NB4 (cell line): Measurements from ENCODE around the gene SIK2.

Experiments
- DNase-seq: peaks from one replicate; pipeline ENCODE4 v3.0.0; 2010; ENCODE audit warnings: low read depth
- H3K4me3 ChIP-seq: one replicate; pipeline ENCODE4 v1.5.1; 2011; ENCODE audit warnings: mild to moderate bottlenecking, low read depth, low read length, moderate library complexity
- MYC ChIP-seq: IDR thresholded peaks from 2 replicates; pipeline ENCODE4 v1.6.1; 2011; ENCODE audit warnings: low read depth, low read length
- POLR2A ChIP-seq: IDR thresholded peaks from 2 replicates; pipeline ENCODE4 v1.6.1; 2011; ENCODE audit warnings: mild to moderate bottlenecking; ENCODE audit not compliant: insufficient read length; ENCODE audit errors: extremely low read depth
- TF ChIP-seq, protein P1 (sequence below): IDR thresholded peaks from 2 replicates; pipeline ENCODE4 v1.6.1; 2011; ENCODE audit warnings: low read depth, low read length
- TF ChIP-seq, protein P2 (sequence below): IDR thresholded peaks from one replicate; pipeline ENCODE4 v1.5.1; 2012; ENCODE audit warnings: low read depth, low read length

SIK2 gene

DNA sequence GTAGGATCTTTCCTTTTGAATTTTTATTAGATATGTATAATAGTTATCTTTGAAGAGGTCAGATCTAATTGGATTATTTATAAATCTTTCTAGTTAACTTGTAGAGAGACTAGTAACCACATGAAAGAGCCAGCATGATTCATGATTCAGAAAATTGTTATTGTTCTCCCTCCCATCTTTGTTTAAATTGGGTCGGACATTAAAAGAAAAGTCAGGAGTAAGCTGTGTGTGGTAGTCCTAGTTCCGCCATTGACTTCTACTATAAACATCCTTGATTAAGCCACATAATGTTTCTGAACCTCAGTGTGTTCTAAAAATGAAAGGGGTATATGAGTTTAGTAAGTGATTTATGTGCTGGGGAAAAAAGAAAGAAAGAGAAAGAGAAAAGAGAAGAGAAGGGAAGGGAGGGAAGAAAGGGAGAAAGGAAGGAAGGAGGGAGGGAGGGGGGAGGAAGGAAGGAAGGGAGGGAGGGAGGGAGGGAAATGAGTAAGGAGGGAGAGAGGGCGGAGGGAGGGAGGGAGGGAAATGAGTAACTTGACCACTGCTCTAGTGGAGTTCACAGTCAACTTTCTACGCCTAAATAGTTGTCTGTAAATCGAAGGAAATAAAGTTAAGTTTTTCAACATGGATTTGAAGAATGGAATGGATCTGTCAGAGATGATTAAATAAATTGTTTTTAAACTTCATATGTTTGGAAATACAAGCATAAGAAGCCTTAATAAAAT is 32.9 kb downstream of the SIK2 start:
- no peak for DNase-seq
- TF ChIP-seq, protein P1, sequence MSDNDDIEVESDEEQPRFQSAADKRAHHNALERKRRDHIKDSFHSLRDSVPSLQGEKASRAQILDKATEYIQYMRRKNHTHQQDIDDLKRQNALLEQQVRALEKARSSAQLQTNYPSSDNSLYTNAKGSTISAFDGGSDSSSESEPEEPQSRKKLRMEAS, result no peak
- TF ChIP-seq POLR2A (no peak), MYC (no peak)
- TF ChIP-seq, protein P2, sequence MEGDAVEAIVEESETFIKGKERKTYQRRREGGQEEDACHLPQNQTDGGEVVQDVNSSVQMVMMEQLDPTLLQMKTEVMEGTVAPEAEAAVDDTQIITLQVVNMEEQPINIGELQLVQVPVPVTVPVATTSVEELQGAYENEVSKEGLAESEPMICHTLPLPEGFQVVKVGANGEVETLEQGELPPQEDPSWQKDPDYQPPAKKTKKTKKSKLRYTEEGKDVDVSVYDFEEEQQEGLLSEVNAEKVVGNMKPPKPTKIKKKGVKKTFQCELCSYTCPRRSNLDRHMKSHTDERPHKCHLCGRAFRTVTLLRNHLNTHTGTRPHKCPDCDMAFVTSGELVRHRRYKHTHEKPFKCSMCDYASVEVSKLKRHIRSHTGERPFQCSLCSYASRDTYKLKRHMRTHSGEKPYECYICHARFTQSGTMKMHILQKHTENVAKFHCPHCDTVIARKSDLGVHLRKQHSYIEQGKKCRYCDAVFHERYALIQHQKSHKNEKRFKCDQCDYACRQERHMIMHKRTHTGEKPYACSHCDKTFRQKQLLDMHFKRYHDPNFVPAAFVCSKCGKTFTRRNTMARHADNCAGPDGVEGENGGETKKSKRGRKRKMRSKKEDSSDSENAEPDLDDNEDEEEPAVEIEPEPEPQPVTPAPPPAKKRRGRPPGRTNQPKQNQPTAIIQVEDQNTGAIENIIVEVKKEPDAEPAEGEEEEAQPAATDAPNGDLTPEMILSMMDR, result no peak
- H3K4me3 ChIP-seq, result no peak overlapping the region

DNA sequence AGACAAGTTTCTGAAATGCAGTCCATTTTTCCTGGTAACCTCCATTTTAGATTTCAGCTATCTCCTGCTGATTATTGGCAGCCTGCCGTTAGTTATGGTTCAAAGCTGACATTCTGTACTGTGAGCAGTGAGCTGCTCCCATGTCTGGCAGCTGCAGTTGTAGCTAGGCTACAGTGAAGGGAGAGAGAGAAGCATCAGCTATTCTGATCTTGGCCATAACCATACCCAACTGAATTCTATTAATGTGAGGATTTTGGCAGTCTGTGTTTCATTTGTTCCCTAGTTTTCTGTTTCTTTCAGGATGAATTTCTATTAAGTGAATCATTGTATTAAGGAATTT is 33.4 kb downstream of the SIK2 start:
- TF ChIP-seq POLR2A, result no peak
- no peak for TF ChIP-seq MYC
- TF ChIP-seq, protein P1, result no peak
- TF ChIP-seq, protein P2, result no peak
- no peak for DNase-seq
- no peak overlapping the region for H3K4me3 ChIP-seq

DNA sequence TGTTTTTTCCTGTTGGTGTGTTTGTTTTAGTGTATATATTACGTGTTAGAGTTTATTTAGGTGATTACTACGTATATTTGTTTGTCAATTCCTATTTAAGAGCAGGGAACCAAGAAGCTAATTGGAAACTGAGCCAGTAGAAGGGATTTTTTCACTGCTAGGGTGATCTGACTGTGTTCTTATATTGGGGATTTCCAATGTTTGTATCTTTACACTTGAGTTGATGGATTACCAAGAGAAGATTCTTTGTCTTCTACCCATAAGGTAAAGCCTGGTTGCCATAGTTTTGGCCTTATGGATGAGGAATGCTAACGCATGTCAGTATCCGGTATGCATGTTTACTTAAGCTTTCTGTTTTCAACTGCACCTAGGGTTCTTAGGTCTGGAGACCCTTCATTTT is 35.6 kb downstream of the SIK2 start:
- TF ChIP-seq, protein P2, result no peak
- no peak for TF ChIP-seq MYC
- TF ChIP-seq, protein P1, result no peak
- TF ChIP-seq POLR2A, result no peak
- no peak for DNase-seq
- H3K4me3 ChIP-seq, result no peak overlapping the region

DNA sequence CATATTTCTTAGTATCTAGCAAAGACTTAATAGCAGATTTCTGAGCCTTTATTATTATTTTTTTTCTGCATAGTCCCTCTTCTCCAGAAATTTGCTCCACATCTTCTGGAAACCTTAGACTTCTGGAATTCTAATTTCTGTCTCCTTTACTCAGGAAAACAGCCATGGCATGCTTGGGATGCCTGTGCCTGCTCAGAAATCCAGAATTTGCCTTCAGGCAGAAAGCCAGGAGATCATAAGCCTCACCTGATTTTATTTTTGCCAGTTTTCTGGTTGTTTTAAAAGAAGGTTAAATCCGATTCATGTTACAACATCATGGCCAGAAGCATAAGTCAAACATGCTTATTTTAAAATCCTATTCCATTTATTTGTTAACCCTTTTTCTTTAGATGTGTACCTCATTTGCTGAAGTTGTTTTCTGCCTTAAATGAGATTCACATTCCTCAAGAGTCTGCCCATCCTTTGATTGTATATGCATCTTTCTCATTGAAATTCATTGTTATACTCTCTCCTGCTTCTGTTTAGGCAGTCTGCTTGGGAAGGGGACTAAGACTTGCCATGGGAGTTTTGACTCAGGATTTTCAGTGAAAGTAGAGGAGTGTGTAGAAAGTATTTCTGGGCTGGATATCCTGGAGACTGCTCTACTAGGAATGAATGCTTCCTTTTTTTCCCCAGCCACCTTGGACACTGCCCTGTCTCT is 37.1 kb downstream of the SIK2 start:
- no peak overlapping the region for H3K4me3 ChIP-seq
- TF ChIP-seq, protein P2, result no peak
- TF ChIP-seq POLR2A, result no peak
- TF ChIP-seq MYC, result no peak
- TF ChIP-seq, protein P1, result no peak
- no peak for DNase-seq

DNA sequence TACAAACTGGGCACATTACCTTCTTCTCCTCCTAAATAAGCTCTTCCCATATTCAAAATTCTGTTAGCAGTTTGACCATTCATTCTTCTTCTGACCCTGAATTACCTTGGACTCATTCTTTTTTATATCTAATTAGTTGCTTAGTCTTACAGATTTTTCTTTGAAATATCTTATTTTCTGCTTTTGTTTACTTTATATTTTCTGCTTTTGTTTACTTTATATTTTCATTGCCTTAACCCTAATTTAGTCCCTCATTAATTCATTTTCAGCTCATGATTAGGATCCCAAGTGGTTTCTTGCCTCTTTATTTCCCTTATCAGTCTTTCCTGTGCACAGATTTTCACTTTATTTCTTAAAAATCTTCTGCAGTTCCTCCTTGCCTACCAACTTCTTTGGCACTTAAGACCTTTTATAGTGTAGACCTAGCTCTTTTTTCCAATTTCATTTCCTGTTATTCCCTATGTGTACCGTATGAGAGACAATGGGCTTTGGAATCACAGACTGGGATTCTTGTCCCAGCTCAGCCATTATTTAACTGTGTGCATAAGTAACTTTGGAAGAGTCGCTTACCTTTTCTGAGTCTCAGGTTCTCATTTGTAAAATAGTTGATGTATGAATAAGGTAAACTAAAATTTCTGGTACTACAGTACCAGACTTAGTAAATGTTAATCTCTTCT is 39.2 kb downstream of the SIK2 start:
- TF ChIP-seq, protein P2, result no peak
- TF ChIP-seq MYC (no peak), POLR2A (no peak)
- TF ChIP-seq, protein P1, result no peak
- no peak for DNase-seq
- no peak overlapping the region for H3K4me3 ChIP-seq
